Prostate gland (tissue), 2 donors: ENCODE measurements around the gene KIAA1671. TPM values are rescaled to one million over a fixed set of nuclear protein-coding genes. Genes with fewer than 3 reads are reported as not detected.

Experiments
- DNase-seq: peaks from one replicate; pipeline ENCODE4 v3.0.0-alpha.2; 2019; ENCODE audit warnings: low spot score
- H3K27ac ChIP-seq, 2 donors: fragments of 200-600 bp; sonication (generic); 2 replicates each; pipeline ENCODE4 v1.5.1; 2017 to 2019
- H3K27me3 ChIP-seq: fragments of 200-600 bp; sonication (generic); replicated peaks from 2 replicates; pipeline ENCODE4 v1.5.1; 2019; ENCODE audit not compliant: insufficient read depth
- H3K36me3 ChIP-seq, 2 donors: fragments of 200-600 bp; sonication (generic); 1 replicate in 1 of 2; 2 replicates in 1 of 2; pipeline versions ENCODE4 v1.5.1 to v1.8.1; 2017 to 2019
- H3K4me1 ChIP-seq: fragments of 200-600 bp; sonication (generic); replicated peaks from 2 replicates; pipeline ENCODE4 v1.5.1; 2019
- H3K4me3 ChIP-seq, 2 donors: fragments of 200-600 bp; sonication (generic); 2 replicates each; pipeline ENCODE4 v1.5.1; 2017 to 2019
- H3K9me3 ChIP-seq: fragments of 200-600 bp; sonication (generic); 2 replicates; pipeline ENCODE4 v1.5.1; 2017
- CTCF ChIP-seq, 4 experiments: fragments of 200-600 bp in 2 of 4; fragments of 450-650 bp in 2 of 4; sonication (generic) in 2 of 4; IDR thresholded peaks; 1 replicate in 3 of 4; 2 replicates in 1 of 4; pipeline ENCODE4 v1.5.1; 2016 to 2019; ENCODE audit warnings: antibody characterized with exemption in 4 of 4, mild to moderate bottlenecking in 2 of 4, moderate library complexity in 2 of 4
- POLR2A ChIP-seq: fragments of 450-650 bp; IDR thresholded peaks from one replicate; pipeline ENCODE4 v1.6.1; 2016; ENCODE audit warnings: antibody characterized with exemption, mild to moderate bottlenecking
- POLR2AphosphoS5 ChIP-seq: sonication (generic); formaldehyde crosslinking; IDR thresholded peaks from one replicate; pipeline ENCODE4 v1.6.1; 2017; ENCODE audit warnings: antibody characterized with exemption
- WGBS: methylation state at CpG from one replicate; pipeline ENCODE4 v1.1.5; 2018; 5-methylcytosine and 5-hydroxymethylcytosine counted together
- intact Hi-C: fragments of 100-400 bp; cut with DNase I; formaldehyde crosslinking; loops from one replicate; pipeline ENCODE4 v1.14.2; 2022
- total RNA-seq, 2 donors: library from RNA; depleted of rRNA; stranded (reverse); fragments of >200 nt; gene quantifications; one replicate each; pipeline ENCODE4 v1.1.0, GENCODE V29; 2016

Gene KIAA1671
- total RNA-seq, 2 donors from 2014 or later, result 44.8 to 53.1 TPM

GRCh38 chr22:25057013-25057881 is 104.7 kb downstream of the KIAA1671 start:
- no peaks in the 10 kb centered on the region for H3K4me1 ChIP-seq
- 31% methylated on average over 23 of the region's 23 CpGs for WGBS
- H3K27me3 ChIP-seq, result no peaks in the 10 kb centered on the region
- no peak overlapping the region for H3K4me3 ChIP-seq
- no peak overlapping the region for H3K27ac ChIP-seq
- peak; percentile 58 for DNase-seq
- intact Hi-C loops, result no loop called here
- H3K36me3 ChIP-seq, result no peaks in the 10 kb centered on the region
- no peaks in the 10 kb centered on the region for H3K9me3 ChIP-seq
- TF ChIP-seq CTCF (IDR thresholded peaks at IDR 0.05) (peak; percentile 59 to 86 (median 70)), POLR2A (no peak)

GRCh38 chr22:25059438-25059837 is 106.9 kb downstream of the KIAA1671 start:
- TF ChIP-seq POLR2AphosphoS5 (no peak), POLR2A (no peak), CTCF (IDR thresholded peaks at IDR 0.05) (no peak)
- no peaks in the 10 kb centered on the region for H3K4me1 ChIP-seq
- DNase-seq, result no peak
- no peak overlapping the region for H3K4me3 ChIP-seq
- no peaks in the 10 kb centered on the region for H3K9me3 ChIP-seq
- intact Hi-C loops, result no loop called here
- WGBS, result 93% methylated on average over 5 of the region's 5 CpGs
- H3K27ac ChIP-seq, result no peak overlapping the region
- no peaks in the 10 kb centered on the region for H3K27me3 ChIP-seq
- H3K36me3 ChIP-seq, result no peaks in the 10 kb centered on the region

GRCh38 chr22:25060522-25061071 is 108.1 kb downstream of the KIAA1671 start:
- no peak for DNase-seq
- TF ChIP-seq POLR2A (no peak), CTCF (IDR thresholded peaks at IDR 0.05) (peak in 2 of 4 experiments; percentile 25 to 47)
- WGBS, result 67% methylated on average over 10 of the region's 10 CpGs
- H3K27ac ChIP-seq, result no peak overlapping the region
- intact Hi-C loops, result no loop called here
- H3K27me3 ChIP-seq, result no peaks in the 10 kb centered on the region
- no peaks in the 10 kb centered on the region for H3K9me3 ChIP-seq
- H3K4me1 ChIP-seq, result no peaks in the 10 kb centered on the region
- no peaks in the 10 kb centered on the region for H3K36me3 ChIP-seq
- no peak overlapping the region for H3K4me3 ChIP-seq

- TF ChIP-seq CTCF (IDR thresholded peaks at IDR 0.05) (no peak), POLR2AphosphoS5 (no peak), POLR2A (no peak)
- H3K4me1 ChIP-seq, result no peaks in the 10 kb centered on the region
- no peaks in the 10 kb centered on the region for H3K36me3 ChIP-seq
- WGBS, result 88% methylated on average over 5 of the region's 5 CpGs
- H3K27ac ChIP-seq, result no peak overlapping the region
- intact Hi-C loops, result no loop called here
- H3K4me3 ChIP-seq, result no peak overlapping the region
- no peaks in the 10 kb centered on the region for H3K9me3 ChIP-seq
- no peaks in the 10 kb centered on the region for H3K27me3 ChIP-seq
- no peak for DNase-seq
Observed at GRCh38 chr22:25061134-25061533, 108.6 kb downstream of the KIAA1671 start.
